GM12874 (cell line): ENCODE data around the gene ALAS2.

Experiments used
- CTCF ChIP-seq: IDR thresholded peaks from 2 replicates; pipeline ENCODE4 v1.5.1; 2011; ENCODE audit warnings: low read depth, mild to moderate bottlenecking, control low read depth, low read length, moderate library complexity; ENCODE audit not compliant: insufficient read depth

Gene ALAS2

GRCh38 chrX:54978448-54978847 lies 52.3 kb downstream of the ALAS2 start:
- TF ChIP-seq CTCF, result no peak

GRCh38 chrX:54977387-54977786 lies 53.4 kb downstream of the ALAS2 start:
- TF ChIP-seq CTCF, result no peak

GRCh38 chrX:54964766-54965497 lies 65.8 kb downstream of the ALAS2 start:
- TF ChIP-seq CTCF, result no peak

GRCh38 chrX:54961750-54962149 lies 69.0 kb downstream of the ALAS2 start:
- TF ChIP-seq CTCF, result no peak
